ENCODE measurements around the gene PPME1. TPM values are rescaled to one million over a fixed set of nuclear protein-coding genes. Genes with fewer than 3 reads are reported as not detected.

The PPME1 gene
- total RNA-seq, 1 donor from 2014 or later = 45.0 TPM

DNA sequence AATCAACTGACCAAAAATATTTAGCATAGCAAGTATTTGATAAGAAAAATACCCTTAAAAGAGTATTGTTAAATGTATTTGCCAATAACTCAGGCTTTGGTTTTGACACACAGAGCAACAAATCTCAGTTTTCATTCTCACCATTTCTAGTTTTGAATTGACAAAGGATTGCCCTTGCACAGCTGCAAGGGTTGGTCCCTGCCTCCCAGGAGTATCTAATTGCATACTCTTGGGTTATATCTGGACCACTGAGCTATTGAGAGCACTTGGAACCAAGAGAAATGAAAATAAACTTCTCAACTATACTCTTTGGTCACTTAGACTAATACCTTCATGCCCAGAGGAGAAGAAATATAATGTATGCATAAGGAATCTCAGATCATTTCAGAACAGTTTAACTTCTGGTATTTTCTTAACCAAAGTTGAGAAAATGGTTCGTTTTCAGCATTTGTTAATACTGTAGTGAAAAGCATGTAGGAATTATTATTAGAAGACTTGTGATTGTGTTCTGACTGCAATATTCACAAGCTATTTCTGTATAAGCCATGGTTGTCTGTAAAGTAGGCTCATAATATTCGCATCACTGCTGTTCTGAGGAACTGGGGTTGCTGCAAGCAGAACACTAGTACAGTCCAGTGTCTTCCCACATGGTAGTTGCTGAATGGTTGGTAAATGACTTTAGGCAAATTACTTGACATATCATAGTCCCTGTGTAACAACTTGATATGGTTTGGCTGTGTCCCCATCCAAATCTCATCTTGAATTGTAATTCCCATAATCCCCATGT is 8.2 kb upstream of the PPME1 start:
- peaks cover 39% of the 10 kb centered on the region for H3K36me3 Mint-ChIP-seq
- no peak overlapping the region for H3K4me3 Mint-ChIP-seq
- no peak for TF ChIP-seq CTCF (conservative IDR thresholded peaks at IDR 0.05)
- no peak overlapping the region for H3K27ac Mint-ChIP-seq
- peaks cover 4% of the 10 kb centered on the region for H3K4me1 Mint-ChIP-seq (ENCODE audit: unreplicated experiment)
- DNase-seq (ENCODE audit: extremely low spot score, unreplicated experiment) = no peak
- no peaks in the 10 kb centered on the region for H3K9me3 Mint-ChIP-seq
- no peaks in the 10 kb centered on the region for H3K27me3 Mint-ChIP-seq

DNA sequence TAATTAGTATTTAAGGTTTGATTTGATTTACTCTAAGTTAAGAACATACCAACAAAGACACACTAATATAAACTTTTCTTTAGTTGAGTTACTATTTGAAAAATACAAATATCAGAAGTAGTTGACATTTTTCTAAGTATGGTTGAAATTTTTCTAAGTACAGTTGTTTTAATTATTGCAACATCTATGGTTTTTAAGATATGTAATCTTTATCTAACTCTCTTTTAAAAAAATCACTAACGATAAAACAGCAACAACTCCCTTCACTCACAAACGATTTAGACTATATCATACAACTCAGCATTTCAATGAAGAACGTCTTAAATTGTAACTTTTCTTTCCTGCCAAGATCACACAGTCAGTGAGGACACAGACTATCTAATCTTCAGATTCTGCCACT is 2.3 kb upstream of the PPME1 start:
- Mint-ChIP-seq H3K9me3 (no peaks in the 10 kb centered on the region), H3K27me3 (no peaks in the 10 kb centered on the region), H3K36me3 (peaks cover 19% of the 10 kb centered on the region), H3K4me3 (peak overlapping the region; percentile 71), H3K27ac (no peak overlapping the region), H3K4me1 (ENCODE audit: unreplicated experiment) (peaks cover 4% of the 10 kb centered on the region)
- no peak for DNase-seq (ENCODE audit: extremely low spot score, unreplicated experiment)
- no peak for TF ChIP-seq CTCF (conservative IDR thresholded peaks at IDR 0.05)

DNA sequence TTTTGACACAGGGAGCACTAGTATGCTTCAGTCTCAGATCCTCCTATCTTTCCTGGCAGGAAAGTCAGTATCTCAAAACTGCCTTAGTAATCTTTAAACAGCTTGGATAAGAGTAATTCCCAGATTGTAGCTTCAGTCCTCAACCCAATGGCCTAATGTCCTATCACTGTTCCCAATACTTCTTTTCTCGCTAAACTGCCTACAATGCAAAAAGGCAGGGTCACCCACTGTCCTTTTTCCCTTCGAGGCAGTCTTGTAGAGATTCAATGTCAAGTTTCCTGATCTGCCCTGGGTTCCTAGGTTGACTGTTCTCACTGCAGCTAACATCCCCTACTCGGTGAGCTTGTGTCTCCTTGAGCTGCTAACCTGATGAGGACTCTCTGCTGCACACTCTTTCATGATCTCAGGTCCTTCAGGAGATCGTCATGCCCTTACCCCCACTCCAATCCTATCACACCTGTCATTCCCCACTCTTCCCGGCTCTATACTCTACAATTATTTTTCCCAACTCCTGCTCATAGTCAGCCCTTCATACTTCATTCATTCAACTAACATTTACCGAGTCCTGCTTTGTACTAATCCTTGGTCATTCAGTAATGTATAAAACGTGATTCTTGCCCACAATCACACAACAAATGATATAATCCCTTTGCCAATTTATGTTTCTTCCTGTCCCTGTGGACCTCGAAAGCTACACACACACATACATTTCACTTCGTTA is 1.2 kb upstream of the PPME1 start:
- no peaks in the 10 kb centered on the region for H3K9me3 Mint-ChIP-seq
- no peak for DNase-seq (ENCODE audit: extremely low spot score, unreplicated experiment)
- no peak for TF ChIP-seq CTCF (conservative IDR thresholded peaks at IDR 0.05)
- H3K27ac Mint-ChIP-seq = no peak overlapping the region
- peaks cover 20% of the 10 kb centered on the region for H3K36me3 Mint-ChIP-seq
- no peak overlapping the region for H3K4me3 Mint-ChIP-seq
- H3K4me1 Mint-ChIP-seq (ENCODE audit: unreplicated experiment) = peaks cover 10% of the 10 kb centered on the region
- H3K27me3 Mint-ChIP-seq = no peaks in the 10 kb centered on the region

- H3K9me3 Mint-ChIP-seq = no peaks in the 10 kb centered on the region
- H3K27ac Mint-ChIP-seq = no peak overlapping the region
- peaks cover 10% of the 10 kb centered on the region for H3K4me1 Mint-ChIP-seq (ENCODE audit: unreplicated experiment)
- no peaks in the 10 kb centered on the region for H3K27me3 Mint-ChIP-seq
- no peak for DNase-seq (ENCODE audit: extremely low spot score, unreplicated experiment)
- H3K36me3 Mint-ChIP-seq = peaks cover 16% of the 10 kb centered on the region
- no peak for TF ChIP-seq CTCF (conservative IDR thresholded peaks at IDR 0.05)
- no peak overlapping the region for H3K4me3 Mint-ChIP-seq
These were observed 510 bp downstream of the PPME1 start for GRCh38 chr11:74171630-74171968.

GRCh38 chr11:74171997-74172396 is 908 bp downstream of the PPME1 start:
- Mint-ChIP-seq H3K27me3 (no peaks in the 10 kb centered on the region), H3K4me1 (ENCODE audit: unreplicated experiment) (peaks cover 10% of the 10 kb centered on the region), H3K4me3 (no peak overlapping the region), H3K36me3 (peaks cover 13% of the 10 kb centered on the region), H3K27ac (no peak overlapping the region), H3K9me3 (no peaks in the 10 kb centered on the region)
- TF ChIP-seq CTCF (conservative IDR thresholded peaks at IDR 0.05) = no peak
- DNase-seq (ENCODE audit: extremely low spot score, unreplicated experiment) = no peak
